Neural cell (in vitro differentiated cells): ENCODE results near the gene TSPAN7. TPM values are rescaled to one million over a fixed set of nuclear protein-coding genes. Genes with fewer than 3 reads are reported as not detected.

Experiments
- H2AFZ ChIP-seq: fragments of 200-600, 300-800 bp; sonication (generic), shearing (Covaris generic); 2 replicates; pipeline ENCODE4 v1.6.0; 2014; ENCODE audit warnings: low read depth, mild to moderate bottlenecking, antibody characterized with exemption, low read length, moderate library complexity
- H3F3A ChIP-seq: fragments of 200-600 bp; shearing (Covaris generic); 2 replicates; pipeline ENCODE4 v1.6.1; 2016; ENCODE audit warnings: mild to moderate bottlenecking, moderate library complexity, mixed read lengths, antibody characterized with exemption, low read length; ENCODE audit not compliant: insufficient read depth, poor library complexity, severe bottlenecking
- H3K27ac ChIP-seq: fragments of 200-600, 300-800 bp; sonication (generic), shearing (Covaris generic); 2 replicates; pipeline ENCODE4 v1.5.1; 2014; ENCODE audit warnings: mild to moderate bottlenecking, low read length, moderate library complexity
- H3K27me3 ChIP-seq: fragments of 300-800, 200-600 bp; sonication (generic), shearing (Covaris generic); 2 replicates; pipeline ENCODE4 v1.6.0; 2014; ENCODE audit warnings: mild to moderate bottlenecking, low read depth, low read length, moderate library complexity; ENCODE audit not compliant: insufficient read depth
- H3K36me3 ChIP-seq: fragments of 300-800, 200-600 bp; sonication (generic), shearing (Covaris generic); 2 replicates; pipeline ENCODE4 v1.5.1; 2014; ENCODE audit warnings: mild to moderate bottlenecking, antibody characterized with exemption, low read length, moderate library complexity; ENCODE audit not compliant: insufficient read depth
- H3K4me2 ChIP-seq: fragments of 300-800, 200-600 bp; sonication (generic), shearing (Covaris generic); 2 replicates; pipeline ENCODE4 v1.6.0; 2014; ENCODE audit warnings: mild to moderate bottlenecking, low read length
- H3K4me3 ChIP-seq: fragments of 300-800, 200-600 bp; sonication (generic), shearing (Covaris generic); 2 replicates; pipeline ENCODE4 v1.5.1; 2014; ENCODE audit warnings: mild to moderate bottlenecking, low read length, moderate library complexity
- H3K79me2 ChIP-seq: fragments of 200-600 bp; shearing (Covaris generic); replicated peaks from 2 replicates; pipeline ENCODE4 v1.6.0; 2014; ENCODE audit warnings: mild to moderate bottlenecking, low read length, moderate library complexity; ENCODE audit not compliant: insufficient read depth
- H3K9ac ChIP-seq: fragments of 300-800, 200-600 bp; sonication (generic), shearing (Covaris generic); 2 replicates; pipeline ENCODE4 v1.6.1; 2016; ENCODE audit warnings: mild to moderate bottlenecking, low read length, mixed read lengths
- H3K9me2 ChIP-seq: fragments of 200-600 bp; shearing (Covaris generic); 2 replicates; pipeline ENCODE4 v1.6.1; 2016; ENCODE audit warnings: mild to moderate bottlenecking, low read length, mixed read lengths; ENCODE audit not compliant: insufficient read depth
- H3K9me3 ChIP-seq: fragments of 200-600, 300-800 bp; sonication (generic), shearing (Covaris generic); 2 replicates; pipeline ENCODE4 v1.6.1; 2016; ENCODE audit warnings: mild to moderate bottlenecking, mixed run types, low read length, moderate library complexity, mixed read lengths
- H4K20me1 ChIP-seq: fragments of 200-600 bp; shearing (Covaris generic); 2 replicates; pipeline ENCODE4 v1.6.1; 2016; ENCODE audit warnings: mild to moderate bottlenecking, mixed run types; ENCODE audit not compliant: insufficient read depth
- CTCF ChIP-seq: fragments of 450-650 bp; IDR thresholded peaks from 2 replicates; pipeline ENCODE4 v1.5.1; 2014; ENCODE audit warnings: antibody characterized with exemption, mild to moderate bottlenecking, moderate library complexity; ENCODE audit not compliant: poor library complexity, severe bottlenecking
- EP300 ChIP-seq: fragments of 450-650 bp; conservative IDR thresholded peaks from 2 replicates; pipeline ENCODE4 v1.6.1; 2014; ENCODE audit warnings: antibody characterized with exemption, mild to moderate bottlenecking, moderate library complexity; ENCODE audit not compliant: poor library complexity, severe bottlenecking
- EZH2 ChIP-seq: fragments of 200-600, 300-800 bp; shearing (Covaris generic), sonication (generic); IDR thresholded peaks from 2 replicates; pipeline ENCODE4 v1.6.1; 2014; ENCODE audit warnings: antibody characterized with exemption, low read length, borderline replicate concordance, mild to moderate bottlenecking; ENCODE audit not compliant: insufficient read depth, poor library complexity, severe bottlenecking
- MXI1 ChIP-seq: fragments of 450-650 bp; conservative IDR thresholded peaks from 2 replicates; pipeline ENCODE4 v1.6.1; 2014; ENCODE audit warnings: antibody characterized with exemption, mild to moderate bottlenecking; ENCODE audit not compliant: poor library complexity, severe bottlenecking
- POLR2AphosphoS5 ChIP-seq: IDR thresholded peaks from 2 replicates; pipeline ENCODE4 v1.6.1; 2012
- RAD21 ChIP-seq: fragments of 450-650 bp; conservative IDR thresholded peaks from 2 replicates; pipeline ENCODE4 v1.6.1; 2014; ENCODE audit warnings: antibody characterized with exemption, mild to moderate bottlenecking, moderate library complexity
- REST ChIP-seq: IDR thresholded peaks from 2 replicates; pipeline ENCODE4 v1.6.1; 2012; ENCODE audit warnings: borderline replicate concordance
- SMC3 ChIP-seq: fragments of 450-650 bp; conservative IDR thresholded peaks from 2 replicates; pipeline ENCODE4 v1.6.1; 2014; ENCODE audit warnings: antibody characterized with exemption, mild to moderate bottlenecking, moderate library complexity; ENCODE audit not compliant: poor library complexity
- TAF1 ChIP-seq: IDR thresholded peaks from 2 replicates; pipeline ENCODE4 v1.6.1; 2012; ENCODE audit warnings: low read depth
- polyA plus RNA-seq: library from polyadenylated mRNA; depleted of rRNA; stranded (reverse); fragments of >200 nt; gene quantifications from 2 replicates; pipeline ENCODE4 v1.2.3, GENCODE V29; 2014

Gene TSPAN7
- polyA plus RNA-seq, 1 donor from 2014 or later = 184 TPM

GRCh38 chrX:38607976-38608375 lies 46.6 kb downstream of the TSPAN7 start:
- no peaks in the 10 kb centered on the region for H3K79me2 ChIP-seq
- no peak overlapping the region for H3K4me3 ChIP-seq
- H3K4me2 ChIP-seq = no peak overlapping the region

GRCh38 chrX:38610849-38611248 lies 49.5 kb downstream of the TSPAN7 start:
- no peaks in the 10 kb centered on the region for H3K79me2 ChIP-seq
- H2AFZ ChIP-seq = no peak overlapping the region
- no peak overlapping the region for H3K4me2 ChIP-seq
- no peaks in the 10 kb centered on the region for H4K20me1 ChIP-seq
- no peak overlapping the region for H3K9ac ChIP-seq
- H3K4me3 ChIP-seq = no peak overlapping the region
- H3K27me3 ChIP-seq = no peaks in the 10 kb centered on the region
- H3F3A ChIP-seq = no peaks in the 10 kb centered on the region
- no peaks in the 10 kb centered on the region for H3K36me3 ChIP-seq
- no peak for TF ChIP-seq MXI1
- TF ChIP-seq CTCF = no peak
- TF ChIP-seq SMC3 = no peak
- TF ChIP-seq TAF1 = no peak
- TF ChIP-seq RAD21 = no peak
- TF ChIP-seq EZH2 = no peak
- no peaks in the 10 kb centered on the region for H3K9me3 ChIP-seq
- no peak overlapping the region for H3K27ac ChIP-seq
- H3K9me2 ChIP-seq = no peaks in the 10 kb centered on the region

More at GRCh38 chrX:38607976-38608375, 46.6 kb downstream of the TSPAN7 start:
- H3K27ac ChIP-seq = no peak overlapping the region
- H3F3A ChIP-seq = no peaks in the 10 kb centered on the region
- no peaks in the 10 kb centered on the region for H4K20me1 ChIP-seq
- TF ChIP-seq EZH2 = no peak
- no peak for TF ChIP-seq RAD21
- no peak for TF ChIP-seq SMC3
- no peak for TF ChIP-seq REST
- TF ChIP-seq MXI1 = no peak
- TF ChIP-seq CTCF = no peak
- no peak for TF ChIP-seq POLR2AphosphoS5
- TF ChIP-seq EP300 = no peak
- TF ChIP-seq TAF1 = no peak
- no peak overlapping the region for H3K9ac ChIP-seq
- no peak overlapping the region for H2AFZ ChIP-seq
- no peaks in the 10 kb centered on the region for H3K27me3 ChIP-seq
- no peaks in the 10 kb centered on the region for H3K9me2 ChIP-seq
- H3K9me3 ChIP-seq = no peaks in the 10 kb centered on the region
- no peaks in the 10 kb centered on the region for H3K36me3 ChIP-seq
